DOHH2 (cell line): Measurements from ENCODE around the gene IFT25.

ENCODE experiments used
- H3F3A ChIP-seq: fragments of 200-600 bp; sonication (generic), shearing (Covaris generic); 2 replicates; pipeline ENCODE4 v1.6.0; 2016; ENCODE audit warnings: antibody characterized with exemption, mild to moderate bottlenecking; ENCODE audit not compliant: control insufficient read depth, insufficient read depth
- H3K27ac ChIP-seq: fragments of 200-600 bp; sonication (generic); 2 replicates; pipeline ENCODE4 v1.5.1; 2014; ENCODE audit warnings: low read depth, mild to moderate bottlenecking, low read length, moderate library complexity
- H3K27me3 ChIP-seq: fragments of 200-600 bp; sonication (generic); 2 replicates; pipeline ENCODE4 v1.6.1; 2014; ENCODE audit warnings: mild to moderate bottlenecking, low read length, mixed read lengths; ENCODE audit not compliant: control insufficient read depth
- H3K36me3 ChIP-seq: fragments of 200-600 bp; sonication (generic); 2 replicates; pipeline ENCODE4 v1.6.1; 2014; ENCODE audit warnings: mild to moderate bottlenecking, low read length, moderate library complexity, mixed read lengths; ENCODE audit not compliant: control insufficient read depth
- H3K4me1 ChIP-seq: fragments of 200-600 bp; sonication (generic); 2 replicates; pipeline ENCODE4 v1.6.1; 2014; ENCODE audit warnings: mild to moderate bottlenecking, low read length, mixed read lengths; ENCODE audit not compliant: control insufficient read depth
- H3K4me2 ChIP-seq: fragments of 200-600 bp; sonication (generic); 2 replicates; pipeline ENCODE4 v1.6.0; 2014; ENCODE audit warnings: mild to moderate bottlenecking, low read length, moderate library complexity
- H3K4me3 ChIP-seq: fragments of 200-600 bp; sonication (generic); 2 replicates; pipeline ENCODE4 v1.5.1; 2014; ENCODE audit warnings: mild to moderate bottlenecking, low read length, mixed read lengths
- H3K79me2 ChIP-seq: fragments of 200-600 bp; sonication (generic); 2 replicates; pipeline ENCODE4 v1.6.1; 2014; ENCODE audit warnings: mild to moderate bottlenecking, low read length, mixed read lengths; ENCODE audit not compliant: control insufficient read depth
- H3K9me2 ChIP-seq: fragments of 200-600 bp; sonication (generic); replicated peaks from 2 replicates; pipeline ENCODE4 v1.6.1; 2014; ENCODE audit warnings: mild to moderate bottlenecking, low read length, mixed read lengths; ENCODE audit not compliant: control insufficient read depth
- H3K9me3 ChIP-seq: fragments of 200-600 bp; sonication (generic); 2 replicates; pipeline ENCODE4 v1.6.1; 2014; ENCODE audit warnings: antibody characterized with exemption, low read length, mixed read lengths; ENCODE audit not compliant: control insufficient read depth, insufficient read depth
- H4K20me1 ChIP-seq: fragments of 200-600 bp; sonication (generic); 2 replicates; pipeline ENCODE4 v1.6.0; 2014; ENCODE audit warnings: low read depth, mild to moderate bottlenecking, antibody characterized with exemption, low read length, moderate library complexity; ENCODE audit not compliant: control insufficient read depth, insufficient read depth
- CTCF ChIP-seq: fragments of 200-600 bp; sonication (generic); IDR thresholded peaks from one replicate; pipeline ENCODE4 v1.5.1; 2014; ENCODE audit warnings: antibody characterized with exemption, mild to moderate bottlenecking, low read depth, low read length; ENCODE audit not compliant: poor library complexity, severe bottlenecking
- EZH2phosphoT487 ChIP-seq: fragments of 200-600 bp; sonication (generic); IDR thresholded peaks from 2 replicates; pipeline ENCODE4 v1.6.1; 2017; ENCODE audit warnings: borderline replicate concordance, mild to moderate bottlenecking, antibody characterized with exemption, low read length, moderate library complexity, mixed read lengths

Gene IFT25

GRCh38 chr1:53871773-53872484 lies 73.6 kb downstream of the IFT25 start:
- H3K4me2 ChIP-seq = no peak overlapping the region
- peaks cover 6% of the 10 kb centered on the region for H3K4me1 ChIP-seq
- no peak overlapping the region for H3K27ac ChIP-seq

More at GRCh38 chr1:53871773-53872484, 73.6 kb downstream of the IFT25 start:
- H3K27me3 ChIP-seq = no peaks in the 10 kb centered on the region
- H3K36me3 ChIP-seq = 0 out of 2 replicates have a peak, but pooled peaks cover 3% of the 10 kb centered on the region
- H3K4me3 ChIP-seq = no peak overlapping the region
- H3F3A ChIP-seq = no peaks in the 10 kb centered on the region
- no peaks in the 10 kb centered on the region for H3K79me2 ChIP-seq
- no peaks in the 10 kb centered on the region for H3K9me3 ChIP-seq
- no peaks in the 10 kb centered on the region for H3K9me2 ChIP-seq
- no peaks in the 10 kb centered on the region for H4K20me1 ChIP-seq
- TF ChIP-seq EZH2phosphoT487 (no peak), CTCF (no peak)
